Endothelial cell of umbilical vein (primary cell): ENCODE data around the gene ITGB8. TPM values are rescaled to one million over a fixed set of nuclear protein-coding genes. Genes with fewer than 3 reads are reported as not detected.

Experiments used
- BruUV-seq: library from RNA; stranded (reverse); fragments of 400-500 nt; replicated peaks from 2 replicates; lab custom pipeline; 2021; lab: Mats Ljungman, UMichigan
- CTCF ChIA-PET: fragments of 300-600, 350-600 bp; sonication (Branson Sonifier 250); formaldehyde crosslinking; loops from one replicate; lab custom pipeline; 2021; ENCODE audit warnings: antibody characterized with exemption, inconsistent platforms; lab: Charles Lee
- POLR2A ChIA-PET: fragments of 300-600, 350-600 bp; sonication (Branson Sonifier 250); formaldehyde crosslinking; loops from one replicate; lab custom pipeline; 2021; ENCODE audit warnings: antibody characterized with exemption, inconsistent platforms; lab: Charles Lee
- DNase-seq: peaks from one replicate; pipeline ENCODE4 v3.0.0-alpha.2; 2011; ENCODE audit warnings: low read depth, low spot score
- FAIRE-seq: peaks from 2 replicates; lab custom pipeline; 2011; peaks lifted over from hg19 to GRCh38; lab: Jason Lieb, UNC
- H2AFZ ChIP-seq: 2 replicates; pipeline ENCODE4 v1.6.0; 2012; ENCODE audit warnings: low read depth, low read length, control low read depth, inconsistent platforms
- H3K27ac ChIP-seq: 2 replicates; pipeline ENCODE4 v1.5.1; 2011; ENCODE audit warnings: low read depth, mild to moderate bottlenecking, control low read depth, low read length, moderate library complexity; ENCODE audit not compliant: insufficient read depth
- H3K27me3 ChIP-seq, 2 experiments: 2 replicates each; pipeline versions ENCODE4 v1.6.0 to v1.6.1; 2011; ENCODE audit warnings: low read length in 2 of 2, mixed read lengths in 1 of 2; ENCODE audit not compliant: control insufficient read depth in 2 of 2, insufficient read depth in 2 of 2
- H3K36me3 ChIP-seq, 2 experiments: 2 replicates in 1 of 2; 3 replicates in 1 of 2; pipeline ENCODE4 v1.5.1; 2011; ENCODE audit warnings: low read length in 2 of 2, mild to moderate bottlenecking in 1 of 2, moderate library complexity in 1 of 2; ENCODE audit not compliant: control insufficient read depth in 2 of 2, insufficient read depth in 2 of 2; ENCODE audit errors: extremely low read depth in 1 of 2
- H3K4me1 ChIP-seq: 3 replicates; pipeline ENCODE4 v1.5.1; 2011; ENCODE audit warnings: mild to moderate bottlenecking, low read length; ENCODE audit not compliant: control insufficient read depth, insufficient read depth; ENCODE audit errors: extremely low read depth
- H3K4me2 ChIP-seq: 2 replicates; pipeline ENCODE4 v1.6.1; 2011; ENCODE audit warnings: low read length, control low read depth, mixed read lengths; ENCODE audit not compliant: insufficient read depth
- H3K4me3 ChIP-seq, 3 experiments: fragments of 200-600 bp in 1 of 3; sonication (generic), shearing (Covaris generic) in 1 of 3; replicated peaks in 1 of 3; 2 replicates each; pipeline ENCODE4 v1.5.1; 2011 to 2016; ENCODE audit warnings: control low read depth in 3 of 3, low read length in 3 of 3, mild to moderate bottlenecking in 2 of 3, inconsistent platforms in 1 of 3, low read depth in 1 of 3, moderate library complexity in 1 of 3; ENCODE audit not compliant: insufficient read depth in 1 of 3
- H3K79me2 ChIP-seq: 2 replicates; pipeline ENCODE4 v1.6.0; 2012; ENCODE audit warnings: low read length, inconsistent platforms; ENCODE audit not compliant: control insufficient read depth, insufficient read depth
- H3K9ac ChIP-seq: replicated peaks from 2 replicates; pipeline ENCODE3; 2011; ENCODE audit warnings: low read length, control low read depth; ENCODE audit not compliant: insufficient read depth; ENCODE audit errors: extremely low read depth
- H3K9me1 ChIP-seq: replicated peaks from 3 replicates; pipeline ENCODE4 v1.6.0; 2011; ENCODE audit warnings: mild to moderate bottlenecking, low read length; ENCODE audit not compliant: control insufficient read depth, insufficient read depth; ENCODE audit errors: extremely low read depth
- H3K9me3 ChIP-seq: replicated peaks from 2 replicates; pipeline ENCODE4 v1.5.1; 2012; ENCODE audit warnings: low read length, inconsistent platforms; ENCODE audit not compliant: control insufficient read depth, insufficient read depth
- H4K20me1 ChIP-seq: replicated peaks from 2 replicates; pipeline ENCODE3; 2011; ENCODE audit warnings: mild to moderate bottlenecking, low read length; ENCODE audit not compliant: control insufficient read depth, insufficient read depth; ENCODE audit errors: extremely low read depth
- EZH2 ChIP-seq: IDR thresholded peaks from 2 replicates; pipeline ENCODE4 v1.6.1; 2012; ENCODE audit warnings: borderline replicate concordance, low read depth, mild to moderate bottlenecking, moderate library complexity, low read length, inconsistent platforms; ENCODE audit not compliant: severe bottlenecking
- FOS ChIP-seq: IDR thresholded peaks from 2 replicates; pipeline ENCODE4 v1.6.1; 2011; ENCODE audit warnings: mild to moderate bottlenecking, low read length, moderate library complexity, borderline replicate concordance; ENCODE audit not compliant: insufficient read depth
- GATA2 ChIP-seq: IDR thresholded peaks from 2 replicates; pipeline ENCODE4 v1.7.0; 2011; ENCODE audit warnings: low read depth, mild to moderate bottlenecking, moderate library complexity, mixed read lengths, low read length; ENCODE audit not compliant: insufficient read length, insufficient read depth
- JUN ChIP-seq: IDR thresholded peaks from 2 replicates; pipeline ENCODE4 v1.6.1; 2011; ENCODE audit warnings: borderline replicate concordance, low read depth; ENCODE audit not compliant: insufficient read length, insufficient read depth
- MYC ChIP-seq: IDR thresholded peaks from one replicate; pipeline ENCODE4 v1.6.1; 2011; ENCODE audit warnings: mild to moderate bottlenecking, low read depth, low read length
- POLR2A ChIP-seq: IDR thresholded peaks from 2 replicates; pipeline ENCODE4 v1.6.1; 2012; ENCODE audit warnings: low read depth, mild to moderate bottlenecking, control low read depth, low read length
- POLR2AphosphoS5 ChIP-seq: IDR thresholded peaks from 2 replicates; pipeline ENCODE4 v1.6.1; 2012; ENCODE audit warnings: low read depth, mild to moderate bottlenecking, control low read depth, low read length, moderate library complexity; ENCODE audit not compliant: insufficient read depth
- dilution Hi-C: fragments of 300-500 bp; cut with MboI; formaldehyde crosslinking; loops from one replicate; pipeline ENCODE4 v1.15.0; 2019; ENCODE audit warnings: low sequenced_read_pairs; ENCODE audit not compliant: extremely low pct_ligation_motif_present
- intact Hi-C: fragments of 100-400 bp; cut with micrococcal nuclease; formaldehyde crosslinking; loops from one replicate; pipeline ENCODE4 v1.10.0; 2022
- polyA plus RNA-seq, 4 experiments: library from polyadenylated mRNA; depleted of rRNA in 3 of 4; stranded (reverse) in 3 of 4; unstranded in 1 of 4; fragments of >200 nt; gene quantifications; 2 replicates each; pipeline versions ENCODE4 v1.2.1 to v1.2.3, GENCODE V29; 2011 to 2012; ENCODE audit warnings: missing spikeins in 1 of 4
- total RNA-seq: library from RNA; stranded (reverse); gene quantifications from 2 replicates; pipeline ENCODE4 v1.2.3, GENCODE V29; 2021
- TF ChIP-seq, protein P1 (sequence below): IDR thresholded peaks from 2 replicates; pipeline ENCODE4 v1.6.1; 2011; ENCODE audit not compliant: insufficient read depth, insufficient read length
- TF ChIP-seq, protein P2 (sequence below), 2 donors: IDR thresholded peaks; 1 replicate in 1 of 2; 2 replicates in 1 of 2; pipeline ENCODE4 v1.5.1; 2011; ENCODE audit warnings: low read length in 2 of 2, mild to moderate bottlenecking in 2 of 2, moderate library complexity in 2 of 2, control low read depth in 1 of 2, inconsistent platforms in 1 of 2, low read depth in 1 of 2; ENCODE audit not compliant: insufficient read depth in 1 of 2; ENCODE audit errors: extremely low read depth in 1 of 2

The ITGB8 gene
- total and polyA plus RNA-seq, 2 donors (not counting 3 experiments of a cell fraction or from before 2014, with no cell fraction given), result 2.9 to 8.2 TPM

DNA sequence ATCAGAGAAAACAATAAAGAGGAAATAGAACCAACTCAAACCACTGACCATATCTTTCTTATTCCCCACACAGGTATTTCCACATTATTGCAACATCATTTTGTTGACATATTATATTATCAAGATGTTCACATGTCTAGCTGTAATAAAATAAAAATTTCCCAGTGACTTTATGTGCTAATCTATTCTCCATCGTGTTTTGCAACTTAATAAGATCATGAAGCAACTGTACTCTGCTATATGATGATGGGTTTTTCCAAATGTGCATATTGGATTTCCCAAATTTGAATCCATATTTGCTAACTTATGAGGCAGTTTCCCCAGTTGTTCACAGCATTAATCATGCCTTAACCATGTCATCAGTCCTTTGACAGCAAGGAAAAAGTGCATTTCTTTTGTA is 127.8 kb downstream of the ITGB8 start:
- no peak overlapping the region for H3K4me2 ChIP-seq
- H3K79me2 ChIP-seq, result no peaks in the 10 kb centered on the region
- H2AFZ ChIP-seq, result no peak overlapping the region
- no peak overlapping the region for H3K9ac ChIP-seq
- no peak overlapping the region for H3K27ac ChIP-seq
- H4K20me1 ChIP-seq, result no peaks in the 10 kb centered on the region
- ChIA-PET CTCF (interaction anchor here (1.0 kb wide), 1 partner anchor 70 kb away, joined by 3 read pairs; no protein-coding TSS in a partner anchor), POLR2A (no interaction called here)
- DNase-seq (no peak), FAIRE-seq (no peak)
- BruUV-seq, result no TSS peak
- H3K4me1 ChIP-seq, result no peaks in the 10 kb centered on the region
- intact Hi-C loops, result no loop called here
- H3K4me3 ChIP-seq, result no peak overlapping the region
- no peaks in the 10 kb centered on the region for H3K9me3 ChIP-seq
- TF ChIP-seq, protein P1, sequence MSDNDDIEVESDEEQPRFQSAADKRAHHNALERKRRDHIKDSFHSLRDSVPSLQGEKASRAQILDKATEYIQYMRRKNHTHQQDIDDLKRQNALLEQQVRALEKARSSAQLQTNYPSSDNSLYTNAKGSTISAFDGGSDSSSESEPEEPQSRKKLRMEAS, result no peak
- TF ChIP-seq, protein P2, sequence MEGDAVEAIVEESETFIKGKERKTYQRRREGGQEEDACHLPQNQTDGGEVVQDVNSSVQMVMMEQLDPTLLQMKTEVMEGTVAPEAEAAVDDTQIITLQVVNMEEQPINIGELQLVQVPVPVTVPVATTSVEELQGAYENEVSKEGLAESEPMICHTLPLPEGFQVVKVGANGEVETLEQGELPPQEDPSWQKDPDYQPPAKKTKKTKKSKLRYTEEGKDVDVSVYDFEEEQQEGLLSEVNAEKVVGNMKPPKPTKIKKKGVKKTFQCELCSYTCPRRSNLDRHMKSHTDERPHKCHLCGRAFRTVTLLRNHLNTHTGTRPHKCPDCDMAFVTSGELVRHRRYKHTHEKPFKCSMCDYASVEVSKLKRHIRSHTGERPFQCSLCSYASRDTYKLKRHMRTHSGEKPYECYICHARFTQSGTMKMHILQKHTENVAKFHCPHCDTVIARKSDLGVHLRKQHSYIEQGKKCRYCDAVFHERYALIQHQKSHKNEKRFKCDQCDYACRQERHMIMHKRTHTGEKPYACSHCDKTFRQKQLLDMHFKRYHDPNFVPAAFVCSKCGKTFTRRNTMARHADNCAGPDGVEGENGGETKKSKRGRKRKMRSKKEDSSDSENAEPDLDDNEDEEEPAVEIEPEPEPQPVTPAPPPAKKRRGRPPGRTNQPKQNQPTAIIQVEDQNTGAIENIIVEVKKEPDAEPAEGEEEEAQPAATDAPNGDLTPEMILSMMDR (IDR thresholded peaks at IDR 0.05; ENCODE audit: extremely low read depth in 1 of 2, insufficient read depth in 1 of 2, low read depth in 1 of 2, low read length in 2 of 2), result no peak
- TF ChIP-seq FOS, result no peak
- TF ChIP-seq GATA2, result no peak
- no peak for TF ChIP-seq MYC
- TF ChIP-seq POLR2A, result no peak
- TF ChIP-seq JUN, result no peak
- TF ChIP-seq EZH2, result no peak
- TF ChIP-seq POLR2AphosphoS5, result no peak
- no peaks in the 10 kb centered on the region for H3K27me3 ChIP-seq
- H3K36me3 ChIP-seq, result no peaks in the 10 kb centered on the region
- H3K9me1 ChIP-seq, result no peaks in the 10 kb centered on the region
- dilution Hi-C loops, result no loop called here
